Measurements from ENCODE around the gene CDH22. TPM values are rescaled to one million over a fixed set of nuclear protein-coding genes. Genes with fewer than 3 reads are reported as not detected.

CDH22 gene
- total RNA-seq, 1 donor from 2014 or later = 0.09 TPM

- DNase-seq (ENCODE audit: low spot score) = no peak
These were observed 9.2 kb downstream of the CDH22 start for GRCh38 chr20:46299078-46299477.

GRCh38 chr20:46298374-46298773 is 9.9 kb downstream of the CDH22 start:
- no peak for DNase-seq (ENCODE audit: low spot score)

DNA sequence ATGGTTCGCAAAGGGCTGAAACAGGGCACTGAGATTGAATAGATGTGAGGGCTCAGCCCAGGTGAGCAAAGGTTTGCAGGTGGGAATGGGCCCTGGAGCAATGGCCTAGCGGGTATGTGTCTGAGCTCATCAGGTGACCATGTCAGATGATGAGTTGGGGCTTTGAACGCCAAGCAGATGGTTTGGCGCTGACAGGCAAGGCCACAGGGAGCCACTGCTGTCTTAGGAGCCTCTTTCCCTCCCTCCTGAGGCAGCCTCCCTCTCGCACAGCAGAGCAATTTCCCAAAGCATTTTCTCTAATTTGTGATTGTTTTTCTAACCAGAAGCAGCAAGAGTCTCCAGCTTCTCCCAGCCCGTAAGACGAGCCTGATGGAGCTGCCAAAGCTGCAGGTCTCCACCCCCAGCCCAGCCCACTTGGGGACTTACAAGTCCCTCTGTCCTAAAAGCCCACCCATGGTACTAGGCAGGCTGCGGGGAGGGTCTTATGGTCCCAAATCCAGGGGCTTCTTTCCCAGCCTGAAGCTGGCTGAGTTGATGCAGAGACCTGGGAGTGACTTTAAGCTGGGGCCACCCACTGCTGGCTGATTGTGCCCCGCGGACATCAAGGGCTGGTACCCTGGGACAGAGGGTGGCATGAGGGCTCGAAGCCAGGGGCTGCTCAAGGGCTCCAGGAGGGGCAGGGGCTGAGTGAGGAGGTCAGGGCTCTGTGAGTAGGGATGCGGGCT is 11.6 kb downstream of the CDH22 start:
- no peak for DNase-seq (ENCODE audit: low spot score)

GRCh38 chr20:46293084-46293483 is 15.2 kb downstream of the CDH22 start:
- DNase-seq (ENCODE audit: low spot score) = no peak

- DNase-seq (ENCODE audit: low spot score) = no peak
These were observed 16.9 kb downstream of the CDH22 start for GRCh38 chr20:46291401-46291800.

- DNase-seq (ENCODE audit: low spot score) = no peak
These were observed 18.9 kb downstream of the CDH22 start for GRCh38 chr20:46289432-46289831.

DNA sequence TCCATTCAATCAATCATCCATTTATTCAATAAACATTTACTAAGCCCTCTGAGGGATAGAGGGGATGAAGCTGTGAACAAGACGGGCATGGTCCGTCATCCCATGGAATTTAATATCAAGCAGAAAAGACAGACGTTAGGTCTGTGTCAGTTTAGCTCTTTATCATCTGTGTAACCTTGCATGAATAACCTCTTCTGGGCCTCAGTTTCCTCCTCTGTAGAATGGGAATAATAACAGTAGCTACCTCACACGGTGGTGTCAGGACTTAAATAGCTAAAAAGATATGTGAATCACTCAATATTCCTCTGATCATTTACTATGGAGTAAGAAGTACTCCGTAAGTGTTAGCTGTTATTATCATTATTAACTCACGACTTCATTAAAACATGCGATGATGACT is 21.3 kb downstream of the CDH22 start:
- DNase-seq (ENCODE audit: low spot score) = no peak

DNA sequence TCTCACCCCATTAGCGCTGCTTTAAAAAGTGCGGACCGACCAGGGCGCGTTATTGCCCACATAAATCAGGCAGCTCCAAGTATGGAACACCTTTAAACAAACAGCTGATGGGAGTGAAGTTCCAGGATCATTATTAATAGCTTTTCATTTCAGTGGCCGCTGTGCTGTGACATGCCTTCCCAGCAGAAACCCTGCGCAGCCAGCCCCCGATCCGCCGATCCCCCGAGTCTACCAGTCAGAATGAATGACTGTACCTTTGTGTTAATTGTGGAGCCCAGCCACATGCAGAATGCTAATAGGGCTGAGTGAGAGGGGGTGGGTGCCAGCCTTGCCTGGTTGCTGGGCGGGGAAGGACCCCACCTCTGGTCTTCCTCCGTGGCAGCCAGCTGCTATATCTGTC is 21.9 kb downstream of the CDH22 start:
- DNase-seq (ENCODE audit: low spot score) = no peak

DNA sequence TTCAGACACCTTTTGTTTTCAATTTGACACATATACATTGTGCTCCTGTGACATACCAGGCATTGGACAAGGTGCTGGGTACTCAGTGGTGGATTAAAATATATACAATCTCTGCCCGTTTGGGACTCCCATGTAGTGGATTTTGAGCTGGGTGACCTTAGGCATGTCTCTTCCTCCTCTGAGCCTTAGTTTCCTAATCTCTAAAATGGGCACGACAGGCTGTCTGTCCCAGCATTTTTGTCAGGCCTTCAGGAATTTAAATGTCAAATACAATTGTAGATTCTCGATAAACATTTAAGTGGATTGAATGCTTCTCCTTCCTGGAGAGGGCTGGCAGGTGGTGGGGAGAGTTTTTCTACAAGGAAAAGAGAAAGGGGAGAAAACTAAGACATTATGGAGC is 22.6 kb downstream of the CDH22 start:
- no peak for DNase-seq (ENCODE audit: low spot score)

- DNase-seq (ENCODE audit: low spot score) = no peak
These were observed 23.2 kb downstream of the CDH22 start for GRCh38 chr20:46285072-46285471.

DNA sequence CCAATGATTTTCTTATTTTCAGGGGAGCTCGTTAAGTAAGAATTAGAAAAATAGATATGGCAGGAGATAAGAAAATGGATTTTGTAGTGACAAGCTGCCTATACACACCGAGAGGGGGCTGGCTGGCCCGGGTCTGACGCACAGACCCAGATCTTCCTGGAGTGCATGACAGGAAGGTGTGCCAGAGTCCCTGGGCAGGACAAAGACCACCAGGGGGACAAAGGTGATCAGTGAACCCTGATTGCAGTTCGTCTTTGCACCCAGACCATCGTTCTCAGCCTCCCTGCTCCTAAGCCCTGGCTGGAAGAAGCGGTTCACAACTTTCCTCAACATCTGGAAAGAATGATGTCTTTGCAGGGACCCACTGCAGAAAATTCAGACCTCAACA is 24.3 kb downstream of the CDH22 start:
- no peak for DNase-seq (ENCODE audit: low spot score)

- DNase-seq (ENCODE audit: low spot score) = no peak
These were observed 24.8 kb downstream of the CDH22 start for GRCh38 chr20:46283426-46284039.

DNA sequence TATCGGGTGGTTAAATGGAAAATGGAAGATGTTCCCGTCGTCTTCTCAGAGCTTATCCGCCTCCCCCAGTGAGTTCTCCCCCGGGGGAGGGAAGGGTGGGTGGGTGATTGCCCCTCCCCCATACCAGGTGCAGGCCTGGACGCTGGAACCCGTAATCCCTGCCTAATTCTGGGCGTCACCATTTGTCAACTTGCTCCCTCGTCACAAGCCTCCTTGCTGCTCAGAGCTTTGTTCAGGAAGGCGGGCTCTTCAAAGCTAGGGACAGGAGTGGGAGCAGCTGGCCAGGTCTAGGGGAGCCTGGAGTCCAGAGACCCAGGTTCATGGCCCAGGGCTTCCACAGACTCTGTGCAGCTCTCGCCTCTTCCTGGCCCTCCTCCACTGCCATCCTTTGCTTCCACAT is 25.6 kb downstream of the CDH22 start:
- DNase-seq (ENCODE audit: low spot score) = no peak

GRCh38 chr20:46279103-46279502 is 29.2 kb downstream of the CDH22 start:
- DNase-seq (ENCODE audit: low spot score) = no peak

- DNase-seq (ENCODE audit: low spot score) = no peak
These were observed 30.7 kb downstream of the CDH22 start for GRCh38 chr20:46277602-46278001.

DNA sequence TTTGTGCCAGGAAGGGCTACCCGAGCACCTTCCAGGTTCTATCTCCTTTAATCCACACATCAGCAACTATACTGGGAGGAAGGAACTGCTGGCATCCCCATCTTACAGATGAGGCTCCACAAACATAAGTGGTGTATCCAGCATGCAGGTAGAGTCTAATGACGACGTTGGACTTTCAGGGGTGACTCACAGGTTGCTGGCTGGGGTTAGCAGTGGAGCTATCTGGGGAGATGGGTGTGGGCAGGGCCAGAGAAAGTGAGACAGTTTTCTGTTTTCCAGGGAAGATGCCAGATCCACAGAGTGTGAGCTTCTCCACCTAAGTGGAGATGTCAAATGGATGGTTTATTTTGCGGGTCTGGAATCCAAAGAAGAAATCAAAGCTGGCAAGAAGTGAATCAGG is 31.8 kb downstream of the CDH22 start:
- no peak for DNase-seq (ENCODE audit: low spot score)

GRCh38 chr20:46275091-46275490 is 33.2 kb downstream of the CDH22 start:
- no peak for DNase-seq (ENCODE audit: low spot score)

DNA sequence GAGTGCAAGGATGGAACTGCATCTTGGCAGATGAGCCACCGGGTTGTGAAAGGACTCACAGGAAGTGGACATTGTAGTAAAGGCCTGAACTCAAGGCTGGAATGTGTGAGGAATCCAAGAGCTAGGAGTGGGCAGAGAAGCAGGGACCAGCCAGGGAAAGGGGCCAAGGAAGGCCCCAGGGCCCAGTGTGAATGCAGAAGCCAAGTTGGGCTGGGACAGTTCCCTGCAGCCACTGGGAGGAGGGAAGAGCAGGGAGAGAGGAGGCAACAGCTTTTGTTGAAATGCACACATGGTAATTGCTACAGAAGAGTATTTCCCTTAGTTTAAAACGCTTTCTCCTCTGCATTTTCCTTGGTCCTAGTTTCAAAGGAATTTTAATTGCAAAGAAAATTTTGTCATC is 34.6 kb downstream of the CDH22 start:
- no peak for DNase-seq (ENCODE audit: low spot score)

GRCh38 chr20:46272389-46273047 is 35.8 kb downstream of the CDH22 start:
- no peak for DNase-seq (ENCODE audit: low spot score)

DNA sequence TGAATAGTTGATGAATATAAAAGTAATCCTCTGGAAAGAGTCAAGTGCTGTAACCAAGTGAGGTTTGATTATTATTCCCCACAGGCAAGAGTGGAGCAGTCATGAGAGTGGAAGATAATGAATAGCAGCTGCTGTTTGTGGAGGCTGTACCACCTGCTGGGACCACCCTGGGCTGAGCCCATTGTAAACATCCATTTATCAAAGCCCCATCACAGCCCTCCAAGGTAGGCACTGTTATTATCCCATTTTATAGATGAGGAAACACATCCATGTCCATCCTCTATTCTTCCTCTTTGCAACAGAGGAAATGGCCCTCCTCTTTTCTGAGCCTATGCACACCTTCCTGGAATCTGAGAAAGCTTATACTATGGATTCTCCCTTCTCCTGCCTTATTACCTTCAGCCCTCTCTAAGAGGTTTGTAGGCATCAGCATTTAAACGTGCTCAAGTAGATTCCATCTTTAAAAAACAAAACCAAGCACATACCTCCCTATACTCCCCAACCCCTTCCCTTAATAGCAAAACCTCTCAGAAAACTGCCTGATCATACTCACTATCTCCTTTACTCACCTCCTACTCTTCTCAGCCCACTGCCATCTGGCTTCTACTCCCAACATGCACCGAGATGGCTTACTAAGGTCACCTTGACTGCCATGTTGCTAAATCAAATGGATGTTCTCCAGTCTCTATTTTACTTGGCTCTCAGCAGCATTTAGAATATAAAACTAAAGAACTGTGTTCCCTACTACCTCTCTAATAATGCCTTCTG is 37.1 kb downstream of the CDH22 start:
- DNase-seq (ENCODE audit: low spot score) = no peak

DNA sequence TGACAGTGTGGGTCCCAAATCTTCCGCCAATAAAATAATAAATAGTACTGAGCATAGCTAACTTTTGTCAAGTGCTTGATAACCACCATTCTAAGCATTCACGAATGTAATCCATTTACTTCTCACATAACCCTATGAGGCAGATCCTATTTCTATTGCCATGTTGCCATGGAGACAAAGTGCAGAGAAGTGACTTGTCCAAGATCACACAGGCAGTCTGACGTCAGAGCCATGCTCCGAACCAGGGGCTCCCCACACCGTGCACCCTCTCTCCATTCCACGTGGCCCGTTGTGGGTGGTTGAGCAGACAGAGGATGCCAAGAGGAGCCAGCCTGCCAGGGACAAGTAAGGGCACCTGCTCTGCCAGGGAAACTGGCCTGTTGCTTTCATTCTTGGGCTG is 38.9 kb downstream of the CDH22 start:
- DNase-seq (ENCODE audit: low spot score) = no peak

DNA sequence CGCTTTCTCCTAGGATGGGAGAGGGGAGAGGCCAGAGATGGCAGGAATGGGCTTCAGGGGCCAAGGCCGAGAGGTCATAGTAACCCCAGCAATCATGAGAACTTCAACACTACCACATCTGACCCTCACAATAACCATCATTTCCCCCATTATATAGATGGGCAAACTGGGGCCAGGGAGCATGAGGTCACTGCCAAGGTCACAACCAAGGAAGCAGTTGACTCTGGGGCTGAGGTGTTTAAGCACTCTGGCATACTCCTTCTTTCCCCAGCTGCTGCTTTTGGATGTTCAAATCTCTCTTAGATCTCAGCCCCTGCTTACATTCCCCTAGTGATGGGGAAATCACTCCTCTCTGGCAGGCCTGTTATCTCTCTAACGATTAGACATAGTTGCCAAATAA is 39.6 kb downstream of the CDH22 start:
- no peak for DNase-seq (ENCODE audit: low spot score)

Data from mucosa of gallbladder (tissue), 1 donor.